Uterus (tissue), 2 donors: Measurements from ENCODE around the gene CDH13.

Experiments
- CTCF ChIP-seq, 4 experiments: fragments of 200-600 bp in 2 of 4; fragments of 450-650 bp in 2 of 4; sonication (generic) in 2 of 4; IDR thresholded peaks; one replicate each; pipeline ENCODE4 v1.5.1; 2016 to 2019; ENCODE audit warnings: antibody characterized with exemption in 4 of 4, mild to moderate bottlenecking in 2 of 4, moderate library complexity in 1 of 4
- POLR2A ChIP-seq, 2 donors: fragments of 450-650 bp; IDR thresholded peaks; one replicate each; pipeline ENCODE4 v1.6.1; 2016; ENCODE audit warnings: antibody characterized with exemption in 2 of 2, mild to moderate bottlenecking in 1 of 2, moderate library complexity in 1 of 2

- no peak for TF ChIP-seq CTCF (IDR thresholded peaks at IDR 0.05)
- TF ChIP-seq POLR2A (IDR thresholded peaks at IDR 0.05): no peak
Measured at GRCh38 chr16:82810077-82810476, 183.3 kb downstream of the CDH13 start.
